ENCODE results near the gene MAPK11.

- TF ChIP-seq CTCF (IDR thresholded peaks at IDR 0.05) (no peak), POLR2A (IDR thresholded peaks at IDR 0.05) (no peak), EP300 (IDR thresholded peaks at IDR 0.05) (no peak)
These were observed 51.0 kb downstream of the MAPK11 start for GRCh38 chr22:50218996-50219727.

All from ovary (tissue), 3 donors.